K562 (cell line): ENCODE results near the gene ZNF598. TPM values are rescaled to one million over a fixed set of nuclear protein-coding genes. Genes with fewer than 3 reads are reported as not detected.

Experiments
- CBFA2T3 ChIP-seq: fragments of 450-650 bp; IDR thresholded peaks from 2 replicates; pipeline ENCODE4 v1.6.1; 2017
- GMEB1 ChIP-seq: fragments of 250-450 bp; sonication (Bioruptor Pico); IDR thresholded peaks from 2 replicates; pipeline ENCODE4 v1.4.0; 2020; ENCODE audit warnings: mild to moderate bottlenecking
- HCFC1 ChIP-seq: IDR thresholded peaks from 2 replicates; pipeline ENCODE4 v1.6.1; 2012; ENCODE audit warnings: low read depth, low read length, improper control_type of control experiment
- HDGF ChIP-seq: fragments of 450-650 bp; IDR thresholded peaks from 2 replicates; pipeline ENCODE4 v1.6.1; 2016
- ID3 ChIP-seq, 2 experiments: fragments of 250-450 bp in 1 of 2; fragments of 450-650 bp in 1 of 2; sonication (Bioruptor Pico) in 1 of 2; IDR thresholded peaks; 2 replicates each; pipeline versions ENCODE4 v1.6.1 to v1.8.0; 2016 to 2021; ENCODE audit warnings: mild to moderate bottlenecking in 2 of 2, moderate library complexity in 2 of 2, missing compliant biosample characterization in 1 of 2, missing genetic modification characterization in 1 of 2
- LEF1 ChIP-seq: fragments of 450-650 bp; IDR thresholded peaks from 2 replicates; pipeline ENCODE4 v1.6.1; 2016; ENCODE audit warnings: mild to moderate bottlenecking
- MXI1 ChIP-seq: IDR thresholded peaks from 2 replicates; pipeline ENCODE4 v1.6.1; 2011; ENCODE audit warnings: low read depth, mild to moderate bottlenecking, improper control_type of control experiment, low read length
- PHF20 ChIP-seq: fragments of 450-650 bp; IDR thresholded peaks from 2 replicates; pipeline ENCODE4 v1.6.1; 2018; ENCODE audit not compliant: partially characterized antibody
- PHF8 ChIP-seq: fragments of 200-600 bp; sonication (generic); IDR thresholded peaks from 2 replicates; pipeline ENCODE4 v1.6.1; 2012; ENCODE audit warnings: mixed run types, mild to moderate bottlenecking, inconsistent platforms, low read length, moderate library complexity, borderline replicate concordance
- RBM22 ChIP-seq: fragments of 200-400 bp; formaldehyde crosslinking; IDR thresholded peaks from 2 replicates; pipeline ENCODE4 v1.6.1; 2018; ENCODE audit warnings: low read length, low read depth; ENCODE audit not compliant: poor library complexity, severe bottlenecking
- RUNX1 ChIP-seq: sonication (generic); IDR thresholded peaks from 2 replicates; pipeline ENCODE4 v1.6.1; 2016; ENCODE audit warnings: antibody characterized with exemption, low read depth
- VEZF1 ChIP-seq: fragments of 200-800 bp; sonication (Bioruptor generic); IDR thresholded peaks from 2 replicates; pipeline ENCODE4 v1.6.1; 2017; ENCODE audit warnings: missing genetic modification characterization, missing compliant biosample characterization
- ZBTB17 ChIP-seq: fragments of 450-650 bp; formaldehyde crosslinking; IDR thresholded peaks from 2 replicates; pipeline ENCODE4 v1.4.0; 2020; ENCODE audit warnings: mild to moderate bottlenecking
- ZC3H4 ChIP-seq: sonication (generic); formaldehyde crosslinking; IDR thresholded peaks from 2 replicates; pipeline ENCODE4 v1.9.0; 2021; ENCODE audit warnings: missing genetic modification reagents, borderline replicate concordance
- ZNF24 ChIP-seq: fragments of 450-650 bp; IDR thresholded peaks from 2 replicates; pipeline ENCODE4 v1.6.1; 2016
- ZNF324 ChIP-seq: fragments of 250-450 bp; sonication (Bioruptor Pico); IDR thresholded peaks from 2 replicates; pipeline ENCODE4 v1.4.0; 2020; ENCODE audit warnings: mild to moderate bottlenecking
- polyA plus RNA-seq, 8 experiments: library from polyadenylated mRNA; depleted of rRNA in 4 of 8; stranded (reverse) in 5 of 8; unstranded in 3 of 8; fragments of >200 nt; fragmentation: Nextera tagmentation in 2 of 8; fragmentation: Illumina TruSeq in 1 of 8; extraction: Ambion mirVana in 2 of 8; extraction: Trizol in 1 of 8; gene quantifications; 2 replicates each; pipeline versions ENCODE4 v1.2.1 to v1.2.3, GENCODE V29; 2011 to 2014; ENCODE audit warnings: inconsistent platforms in 1 of 8, missing spikeins in 1 of 8
- total RNA-seq, 7 experiments: library from RNA; depleted of rRNA in 6 of 7; stranded (reverse); fragments of >200 nt in 6 of 7; fragmentation: Illumina TruSeq in 2 of 7; extraction: Trizol in 2 of 7; gene quantifications; 2 replicates each; pipeline versions ENCODE4 v1.2.1 to v1.2.3, GENCODE V29; 2011 to 2021; ENCODE audit warnings: low replicate concordance in 1 of 7
- TF ChIP-seq, protein P1 (sequence below), 2 experiments: fragments of 450-650 bp in 1 of 2; sonication (generic) in 1 of 2; formaldehyde crosslinking; conservative IDR thresholded peaks; 2 replicates each; pipeline versions ENCODE4 v1.4.0 to v1.8.1; 2020 to 2022; ENCODE audit warnings: mild to moderate bottlenecking in 1 of 2, missing genetic modification reagents in 1 of 2
- TF ChIP-seq, protein P2 (sequence below): sonication (generic); formaldehyde crosslinking; IDR thresholded peaks from 2 replicates; pipeline ENCODE4 v1.8.0; 2022; ENCODE audit warnings: mild to moderate bottlenecking, missing genetic modification reagents

The ZNF598 gene
- total and polyA plus RNA-seq, 9 of the 15 experiments (the other 6 are each of a cell fraction or from before 2014, with no cell fraction given), result 0.11 to 115 (median 29.6) TPM

DNA sequence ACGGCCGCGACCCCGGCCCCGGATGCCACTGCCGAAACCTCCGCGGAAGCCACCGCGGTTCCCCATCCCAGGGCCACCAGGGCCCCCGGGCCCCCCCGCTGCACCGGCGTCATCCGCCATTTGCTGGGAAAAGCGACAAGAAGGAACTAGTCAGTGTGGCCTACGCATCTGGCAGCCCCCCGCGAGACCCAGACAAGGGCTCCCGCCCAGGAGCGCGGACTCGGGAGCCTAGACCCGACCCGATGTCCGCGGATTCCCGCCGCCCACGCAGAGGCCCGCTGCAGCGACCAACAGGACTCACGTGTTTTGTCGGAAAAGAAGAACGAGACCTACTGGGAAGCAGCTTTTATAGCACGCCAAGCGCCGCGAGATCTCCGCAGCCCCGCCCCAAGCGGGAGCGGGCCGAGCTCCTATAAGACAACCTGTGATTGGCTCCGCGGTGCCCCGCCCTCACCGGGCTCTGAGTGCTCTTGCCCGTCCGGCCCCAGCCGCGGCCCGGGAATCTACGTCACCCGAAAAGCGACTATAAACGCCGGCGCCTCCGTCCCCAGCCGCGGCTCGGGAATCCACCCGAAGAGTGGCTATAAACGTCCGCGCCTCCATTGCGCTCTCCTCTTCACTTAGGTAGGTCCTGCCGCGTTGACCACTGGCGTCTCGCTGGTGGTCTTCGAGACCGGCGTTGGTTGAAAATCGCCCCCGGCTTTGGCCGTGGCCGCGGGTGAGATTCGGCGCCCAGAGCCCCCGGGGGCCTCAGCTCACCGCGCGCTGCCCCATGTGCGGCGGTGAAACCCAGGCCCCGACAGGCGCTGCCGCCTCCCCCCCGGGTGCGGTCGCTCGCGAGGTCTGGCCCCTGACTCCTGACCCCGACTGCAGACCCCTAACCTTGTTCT lies 44.9 kb downstream of the ZNF598 start, which contains the start of gene RPS2 (continued):
- TF ChIP-seq ZBTB17, result peak; percentile 10
- peak; percentile 96 for TF ChIP-seq VEZF1 (CRISPR knock-in tag)
- peak; percentile 97 for TF ChIP-seq RBM22
- no peak for TF ChIP-seq ZNF24
- TF ChIP-seq HCFC1, result peak; percentile 82
- TF ChIP-seq ZC3H4 (CRISPR knock-in tag), result no peak
- TF ChIP-seq ZNF324 (CRISPR knock-in tag), result no peak
- peak; percentile 88 for TF ChIP-seq PHF20
- peak; percentile 72; the same call in 1 of the 2 replicates for TF ChIP-seq MXI1
- TF ChIP-seq, protein P1, sequence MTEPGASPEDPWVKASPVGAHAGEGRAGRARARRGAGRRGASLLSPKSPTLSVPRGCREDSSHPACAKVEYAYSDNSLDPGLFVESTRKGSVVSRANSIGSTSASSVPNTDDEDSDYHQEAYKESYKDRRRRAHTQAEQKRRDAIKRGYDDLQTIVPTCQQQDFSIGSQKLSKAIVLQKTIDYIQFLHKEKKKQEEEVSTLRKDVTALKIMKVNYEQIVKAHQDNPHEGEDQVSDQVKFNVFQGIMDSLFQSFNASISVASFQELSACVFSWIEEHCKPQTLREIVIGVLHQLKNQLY (CRISPR knock-in tag; conservative IDR thresholded peaks at IDR 0.05), result peak in 1 of 2 experiments; percentile 53; a peak in 1 of 4 replicates
- 0 out of 2 replicates have a peak, but pooled peaks have one; percentile 10 for TF ChIP-seq CBFA2T3
- TF ChIP-seq, protein P2, sequence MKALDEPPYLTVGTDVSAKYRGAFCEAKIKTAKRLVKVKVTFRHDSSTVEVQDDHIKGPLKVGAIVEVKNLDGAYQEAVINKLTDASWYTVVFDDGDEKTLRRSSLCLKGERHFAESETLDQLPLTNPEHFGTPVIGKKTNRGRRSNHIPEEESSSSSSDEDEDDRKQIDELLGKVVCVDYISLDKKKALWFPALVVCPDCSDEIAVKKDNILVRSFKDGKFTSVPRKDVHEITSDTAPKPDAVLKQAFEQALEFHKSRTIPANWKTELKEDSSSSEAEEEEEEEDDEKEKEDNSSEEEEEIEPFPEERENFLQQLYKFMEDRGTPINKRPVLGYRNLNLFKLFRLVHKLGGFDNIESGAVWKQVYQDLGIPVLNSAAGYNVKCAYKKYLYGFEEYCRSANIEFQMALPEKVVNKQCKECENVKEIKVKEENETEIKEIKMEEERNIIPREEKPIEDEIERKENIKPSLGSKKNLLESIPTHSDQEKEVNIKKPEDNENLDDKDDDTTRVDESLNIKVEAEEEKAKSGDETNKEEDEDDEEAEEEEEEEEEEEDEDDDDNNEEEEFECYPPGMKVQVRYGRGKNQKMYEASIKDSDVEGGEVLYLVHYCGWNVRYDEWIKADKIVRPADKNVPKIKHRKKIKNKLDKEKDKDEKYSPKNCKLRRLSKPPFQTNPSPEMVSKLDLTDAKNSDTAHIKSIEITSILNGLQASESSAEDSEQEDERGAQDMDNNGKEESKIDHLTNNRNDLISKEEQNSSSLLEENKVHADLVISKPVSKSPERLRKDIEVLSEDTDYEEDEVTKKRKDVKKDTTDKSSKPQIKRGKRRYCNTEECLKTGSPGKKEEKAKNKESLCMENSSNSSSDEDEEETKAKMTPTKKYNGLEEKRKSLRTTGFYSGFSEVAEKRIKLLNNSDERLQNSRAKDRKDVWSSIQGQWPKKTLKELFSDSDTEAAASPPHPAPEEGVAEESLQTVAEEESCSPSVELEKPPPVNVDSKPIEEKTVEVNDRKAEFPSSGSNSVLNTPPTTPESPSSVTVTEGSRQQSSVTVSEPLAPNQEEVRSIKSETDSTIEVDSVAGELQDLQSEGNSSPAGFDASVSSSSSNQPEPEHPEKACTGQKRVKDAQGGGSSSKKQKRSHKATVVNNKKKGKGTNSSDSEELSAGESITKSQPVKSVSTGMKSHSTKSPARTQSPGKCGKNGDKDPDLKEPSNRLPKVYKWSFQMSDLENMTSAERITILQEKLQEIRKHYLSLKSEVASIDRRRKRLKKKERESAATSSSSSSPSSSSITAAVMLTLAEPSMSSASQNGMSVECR, result peak; percentile 91; the same call in 1 of the 2 replicates
- no peak for TF ChIP-seq RUNX1
- no peak for TF ChIP-seq ID3 (CRISPR knock-in tag; IDR thresholded peaks at IDR 0.05)
- peak; percentile 46; the same call in 1 of the 2 replicates for TF ChIP-seq ID3 (tag; IDR thresholded peaks at IDR 0.05)
- TF ChIP-seq PHF8, result peak; percentile 94
- TF ChIP-seq GMEB1, result 0 out of 2 replicates have a peak, but pooled peaks have one; percentile 2
- no peak for TF ChIP-seq HDGF
- peak; percentile 49; the same call in 1 of the 2 replicates for TF ChIP-seq LEF1
